Measurements from ENCODE around the gene CMIP. TPM values are rescaled to one million over a fixed set of nuclear protein-coding genes. Genes with fewer than 3 reads are reported as not detected.
"Not testable (repeated sequence)": the region's sequence is repeated elsewhere in the genome, so short reads cannot be mapped to it uniquely, and the experiment has no call there.

The CMIP gene
- total RNA-seq, 1 donor = 15.7 TPM

GRCh38 chr16:81421126-81421525 lies 23.5 kb upstream of the CMIP start:
- H3K4me3 ChIP-seq (ENCODE audit: low read depth, low read length) = no peak overlapping the region
- no peak for DNase-seq (ENCODE audit: low read depth)
- TF ChIP-seq CTCF (IDR thresholded peaks at IDR 0.05; ENCODE audit: insufficient read depth, low read length) = no peak

- DNase-seq (ENCODE audit: low read depth) = no peak
- no peak for TF ChIP-seq CTCF (IDR thresholded peaks at IDR 0.05; ENCODE audit: insufficient read depth, low read length)
- H3K4me3 ChIP-seq (ENCODE audit: low read depth, low read length) = no peak overlapping the region
Observed at GRCh38 chr16:81421536-81421935, 23.1 kb upstream of the CMIP start.

GRCh38 chr16:81422153-81422552 lies 22.5 kb upstream of the CMIP start:
- H3K4me3 ChIP-seq (ENCODE audit: low read depth, low read length); DNase-seq (ENCODE audit: low read depth): not testable (repeated sequence)

- TF ChIP-seq CTCF (IDR thresholded peaks at IDR 0.05; ENCODE audit: insufficient read depth, low read length) = no peak
- no peak overlapping the region for H3K4me3 ChIP-seq (ENCODE audit: low read depth, low read length)
- DNase-seq (ENCODE audit: low read depth) = no peak
Observed at GRCh38 chr16:81424771-81425170, 19.8 kb upstream of the CMIP start.

GRCh38 chr16:81427219-81427618 lies 17.4 kb upstream of the CMIP start:
- no peak for DNase-seq (ENCODE audit: low read depth)
- no peak overlapping the region for H3K4me3 ChIP-seq (ENCODE audit: low read depth, low read length)
- TF ChIP-seq CTCF (IDR thresholded peaks at IDR 0.05; ENCODE audit: insufficient read depth, low read length) = no peak

GRCh38 chr16:81429045-81429521 lies 15.5 kb upstream of the CMIP start:
- TF ChIP-seq CTCF (IDR thresholded peaks at IDR 0.05; ENCODE audit: insufficient read depth, low read length) = peak; percentile 61
- peak; percentile 53 for DNase-seq (ENCODE audit: low read depth)
- H3K4me3 ChIP-seq (ENCODE audit: low read depth, low read length) = no peak overlapping the region

GRCh38 chr16:81431554-81432353 lies 12.9 kb upstream of the CMIP start:
- peak; percentile 86 for DNase-seq (ENCODE audit: low read depth)
- no peak for TF ChIP-seq CTCF (IDR thresholded peaks at IDR 0.05; ENCODE audit: insufficient read depth, low read length)
- H3K4me3 ChIP-seq (ENCODE audit: low read depth, low read length) = no peak overlapping the region
